Stimulated activated CD4-positive, alpha-beta T cell treated with anti-CD3 and anti-CD28 coated beads, Interleukin-12 subunit alpha, Interleukin-12 subunit beta, amount 100 ng/mL, for 4 hours (primary cell): ENCODE measurements around the gene CIRBP.
A peak's percentile ranks its signal among the peaks of the same experiment; 100 is the strongest.
"Not testable (repeated sequence)": the region's sequence is repeated elsewhere in the genome, so short reads cannot be mapped to it uniquely, and the experiment has no call there.

Experiments
- DNase-seq: peaks from one replicate; pipeline ENCODE4 v3.0.0-alpha.2; 2020

The CIRBP gene

GRCh38 chr19:1245494-1246264 lies 23.5 kb upstream of the CIRBP start:
- no peak for DNase-seq

- DNase-seq: not testable (repeated sequence)
These were observed 22.7 kb upstream of the CIRBP start for GRCh38 chr19:1246265-1247087.

- DNase-seq: no peak
These were observed 21.4 kb upstream of the CIRBP start for GRCh38 chr19:1247748-1248138.

GRCh38 chr19:1248139-1248785 lies 20.9 kb upstream of the CIRBP start, which contains the start of gene MIDN:
Gene MIDN (plus strand): TSS chr19:1248583. CDS start chr19:1250297, 1,714 bp downstream.
- DNase-seq: peak; percentile 64

- peak; percentile 81 for DNase-seq
These were observed 20.3 kb upstream of the CIRBP start for GRCh38 chr19:1248786-1249297.

- DNase-seq: peak; percentile 94
These were observed 19.7 kb upstream of the CIRBP start for GRCh38 chr19:1249298-1249989.

GRCh38 chr19:1249990-1250436 lies 19.1 kb upstream of the CIRBP start:
- no peak for DNase-seq

GRCh38 chr19:1250437-1251260 lies 18.5 kb upstream of the CIRBP start:
- DNase-seq: peak; percentile 42

- peak; percentile 60 for DNase-seq
These were observed 17.6 kb upstream of the CIRBP start for GRCh38 chr19:1251330-1252220.

GRCh38 chr19:1252221-1252820 lies 16.8 kb upstream of the CIRBP start:
- DNase-seq: peak; percentile 42

- peak; percentile 65 for DNase-seq
These were observed 16.2 kb upstream of the CIRBP start for GRCh38 chr19:1252821-1253513.

- no peak for DNase-seq
These were observed 15.5 kb upstream of the CIRBP start for GRCh38 chr19:1253514-1254080.

GRCh38 chr19:1254081-1254527 lies 15.0 kb upstream of the CIRBP start:
- DNase-seq: no peak

- DNase-seq: no peak
These were observed 14.5 kb upstream of the CIRBP start for GRCh38 chr19:1254530-1255185.

GRCh38 chr19:1255186-1256161 lies 13.7 kb upstream of the CIRBP start:
- no peak for DNase-seq

GRCh38 chr19:1256646-1257474 lies 12.3 kb upstream of the CIRBP start:
- DNase-seq: no peak
